HepG2 (cell line): ENCODE data around the gene ISCA1. TPM values are rescaled to one million over a fixed set of nuclear protein-coding genes. Genes with fewer than 3 reads are reported as not detected.

Source experiments
- GATA4 ChIP-seq: sonication (generic); IDR thresholded peaks from 2 replicates; pipeline ENCODE4 v1.6.1; 2016; ENCODE audit warnings: antibody characterized with exemption, low read depth, borderline replicate concordance
- JARID2 ChIP-seq: sonication (generic); formaldehyde crosslinking; IDR thresholded peaks from 2 replicates; pipeline ENCODE4 v1.8.1; 2023; ENCODE audit warnings: missing genetic modification reagents, inconsistent platforms; ENCODE audit not compliant: insufficient replicate concordance
- KAT7 ChIP-seq: IDR thresholded peaks from 2 replicates; pipeline ENCODE4 v1.6.1; 2018; ENCODE audit warnings: borderline replicate concordance, missing compliant biosample characterization
- KLF9 ChIP-seq: IDR thresholded peaks from 2 replicates; pipeline ENCODE4 v1.6.1; 2016; ENCODE audit warnings: low read depth
- NFIB ChIP-seq: sonication (generic); formaldehyde crosslinking; IDR thresholded peaks from 2 replicates; pipeline ENCODE4 v1.9.0; 2021; ENCODE audit warnings: missing genetic modification reagents, mild to moderate bottlenecking, borderline replicate concordance
- POLR2A ChIP-seq, 2 experiments: IDR thresholded peaks; 2 replicates each; pipeline ENCODE4 v1.6.1; 2011; ENCODE audit warnings: low read depth in 2 of 2, low read length in 2 of 2, mild to moderate bottlenecking in 1 of 2, moderate library complexity in 1 of 2; ENCODE audit not compliant: insufficient read depth in 1 of 2
- POLR2G ChIP-seq: fragments of 200-400 bp; formaldehyde crosslinking; IDR thresholded peaks from 2 replicates; pipeline ENCODE4 v1.6.1; 2018; ENCODE audit warnings: mild to moderate bottlenecking, low read depth, low read length, moderate library complexity
- SMAD9 ChIP-seq: sonication (generic); formaldehyde crosslinking; IDR thresholded peaks from 2 replicates; pipeline ENCODE4 v1.5.1; 2020; ENCODE audit warnings: mild to moderate bottlenecking, missing genetic modification reagents
- SP1 ChIP-seq, 2 experiments: fragments of 450-650 bp in 1 of 2; sonication (generic) in 1 of 2; formaldehyde crosslinking in 1 of 2; IDR thresholded peaks; 2 replicates each; pipeline versions ENCODE4 v1.4.0 to v1.6.1; 2016 to 2020; ENCODE audit warnings: missing genetic modification reagents in 1 of 2
- ZNF3 ChIP-seq: IDR thresholded peaks from 2 replicates; pipeline ENCODE4 v1.7.0; 2017; ENCODE audit warnings: inconsistent platforms
- ZNF883 ChIP-seq: sonication (generic); formaldehyde crosslinking; IDR thresholded peaks from 2 replicates; pipeline ENCODE4 v1.5.1; 2020; ENCODE audit warnings: mild to moderate bottlenecking, missing genetic modification reagents; ENCODE audit errors: not compliant biosample characterization
- ZSCAN31 ChIP-seq: sonication (generic); formaldehyde crosslinking; IDR thresholded peaks from 2 replicates; pipeline ENCODE4 v1.5.0; 2020; ENCODE audit warnings: low read depth, mild to moderate bottlenecking, missing genetic modification reagents
- polyA plus RNA-seq, 8 experiments: library from polyadenylated mRNA; depleted of rRNA in 3 of 8; stranded (reverse) in 7 of 8; unstranded in 1 of 8; fragments of >200 nt; fragmentation: Illumina TruSeq in 4 of 8; extraction: Trizol in 4 of 8; gene quantifications; 2 replicates each; pipeline versions ENCODE4 v1.2.1 to v1.2.3, GENCODE V29; 2011 to 2016; ENCODE audit warnings: low read depth in 4 of 8, missing spikeins in 1 of 8, mixed read lengths in 1 of 8; ENCODE audit not compliant: insufficient read depth in 1 of 8
- total RNA-seq, 5 experiments: library from RNA; depleted of rRNA; stranded (reverse); fragments of >200 nt; fragmentation: Illumina TruSeq; extraction: Trizol; gene quantifications; 2 replicates each; pipeline ENCODE4 v1.2.3, GENCODE V29; 2016; ENCODE audit warnings: low read depth in 1 of 5
- TF ChIP-seq, protein P1 (sequence below): sonication (generic); formaldehyde crosslinking; IDR thresholded peaks from 2 replicates; pipeline ENCODE4 v1.8.1; 2022; ENCODE audit warnings: low read depth, mild to moderate bottlenecking, missing genetic modification reagents
- TF ChIP-seq, protein P2 (sequence below): sonication (generic); formaldehyde crosslinking; IDR thresholded peaks from 2 replicates; pipeline ENCODE4 v1.5.1; 2020; ENCODE audit warnings: missing genetic modification reagents, mild to moderate bottlenecking, borderline replicate concordance
- TF ChIP-seq, protein P3 (sequence below): fragments of 450-650 bp; IDR thresholded peaks from 2 replicates; pipeline ENCODE4 v1.6.1; 2017; ENCODE audit warnings: mild to moderate bottlenecking
- TF ChIP-seq, protein P4 (sequence below): sonication (generic); formaldehyde crosslinking; IDR thresholded peaks from 2 replicates; pipeline ENCODE4 v1.4.0; 2020; ENCODE audit warnings: missing genetic modification reagents, borderline replicate concordance
- TF ChIP-seq, protein P5 (sequence below): sonication (generic); formaldehyde crosslinking; IDR thresholded peaks from 2 replicates; pipeline ENCODE4 v1.4.0; 2020; ENCODE audit warnings: missing genetic modification reagents

The ISCA1 gene
- total and polyA plus RNA-seq, 2 of the 13 experiments (the other 11 are each of a cell fraction or from before 2014, with no cell fraction given), result 29.2 to 40.9 TPM

DNA sequence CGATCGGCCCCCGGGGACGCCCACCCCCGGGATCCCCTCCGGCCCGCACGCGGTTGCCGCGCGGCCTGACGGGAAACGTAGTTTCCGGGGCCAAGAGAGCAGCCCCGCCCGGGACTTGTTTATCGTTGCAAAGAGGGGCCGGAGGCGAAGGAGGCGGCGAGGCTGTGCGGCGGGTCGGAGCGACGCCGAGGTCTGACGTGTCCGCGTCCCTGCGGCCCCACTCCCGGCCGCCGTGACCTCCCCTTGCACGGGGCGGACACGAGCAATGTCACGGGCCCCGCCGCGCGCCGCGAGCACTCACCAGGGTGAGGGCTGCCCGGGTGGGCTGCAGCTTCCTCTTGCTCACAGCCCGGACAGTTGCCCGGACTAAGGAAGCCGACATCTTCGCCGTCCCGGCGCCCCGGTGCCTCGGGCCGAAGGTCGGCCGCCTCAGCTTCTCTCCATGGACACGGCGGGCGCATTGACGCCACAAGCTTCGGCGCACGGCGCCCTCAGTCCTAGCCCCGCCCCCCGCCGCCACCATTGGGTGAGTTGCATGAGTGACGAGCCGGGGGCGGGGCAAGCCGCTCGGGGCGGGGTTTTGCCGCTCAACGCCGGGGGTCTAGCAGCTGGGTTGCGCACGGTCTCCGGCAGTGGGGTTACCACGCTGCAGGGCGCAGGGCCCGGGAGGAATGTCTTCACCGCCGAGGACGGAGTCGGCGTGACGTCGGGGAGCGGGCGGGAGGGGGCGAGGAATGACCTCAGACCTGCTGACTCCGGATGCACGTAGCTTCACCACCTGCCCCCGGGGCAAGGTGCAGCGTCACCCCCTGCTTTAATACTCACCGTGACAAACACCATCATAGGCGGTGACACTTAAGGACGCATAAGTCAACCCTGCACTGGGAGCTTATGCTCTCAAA is at the start of gene ISCA1 (continued):
- TF ChIP-seq, protein P1, sequence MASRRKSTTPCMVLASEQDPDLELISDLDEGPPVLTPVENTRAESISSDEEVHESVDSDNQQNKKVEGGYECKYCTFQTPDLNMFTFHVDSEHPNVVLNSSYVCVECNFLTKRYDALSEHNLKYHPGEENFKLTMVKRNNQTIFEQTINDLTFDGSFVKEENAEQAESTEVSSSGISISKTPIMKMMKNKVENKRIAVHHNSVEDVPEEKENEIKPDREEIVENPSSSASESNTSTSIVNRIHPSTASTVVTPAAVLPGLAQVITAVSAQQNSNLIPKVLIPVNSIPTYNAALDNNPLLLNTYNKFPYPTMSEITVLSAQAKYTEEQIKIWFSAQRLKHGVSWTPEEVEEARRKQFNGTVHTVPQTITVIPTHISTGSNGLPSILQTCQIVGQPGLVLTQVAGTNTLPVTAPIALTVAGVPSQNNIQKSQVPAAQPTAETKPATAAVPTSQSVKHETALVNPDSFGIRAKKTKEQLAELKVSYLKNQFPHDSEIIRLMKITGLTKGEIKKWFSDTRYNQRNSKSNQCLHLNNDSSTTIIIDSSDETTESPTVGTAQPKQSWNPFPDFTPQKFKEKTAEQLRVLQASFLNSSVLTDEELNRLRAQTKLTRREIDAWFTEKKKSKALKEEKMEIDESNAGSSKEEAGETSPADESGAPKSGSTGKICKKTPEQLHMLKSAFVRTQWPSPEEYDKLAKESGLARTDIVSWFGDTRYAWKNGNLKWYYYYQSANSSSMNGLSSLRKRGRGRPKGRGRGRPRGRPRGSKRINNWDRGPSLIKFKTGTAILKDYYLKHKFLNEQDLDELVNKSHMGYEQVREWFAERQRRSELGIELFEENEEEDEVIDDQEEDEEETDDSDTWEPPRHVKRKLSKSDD (CRISPR knock-in tag), result peak; percentile 93
- TF ChIP-seq SMAD9 (0 out of 2 replicates have a peak, but pooled peaks have one; percentile 26), POLR2G (peak; percentile 92), JARID2 (CRISPR knock-in tag) (no peak), POLR2A (IDR thresholded peaks at IDR 0.05; ENCODE audit: insufficient read depth in 1 of 2, low read depth in 2 of 2, low read length in 2 of 2) (peak; percentile 81 to 87), KLF9 (no peak), ZNF883 (CRISPR knock-in tag) (no peak), ZNF3 (CRISPR knock-in tag) (no peak), KAT7 (CRISPR knock-in tag) (no peak; the same call in 1 of the 2 replicates), GATA4 (no peak), SP1 (IDR thresholded peaks at IDR 0.05) (no peak), SP1 (CRISPR knock-in tag; IDR thresholded peaks at IDR 0.05) (peak; percentile 87), NFIB (no peak), ZSCAN31 (CRISPR knock-in tag) (peak; percentile 89)
- TF ChIP-seq, protein P2, sequence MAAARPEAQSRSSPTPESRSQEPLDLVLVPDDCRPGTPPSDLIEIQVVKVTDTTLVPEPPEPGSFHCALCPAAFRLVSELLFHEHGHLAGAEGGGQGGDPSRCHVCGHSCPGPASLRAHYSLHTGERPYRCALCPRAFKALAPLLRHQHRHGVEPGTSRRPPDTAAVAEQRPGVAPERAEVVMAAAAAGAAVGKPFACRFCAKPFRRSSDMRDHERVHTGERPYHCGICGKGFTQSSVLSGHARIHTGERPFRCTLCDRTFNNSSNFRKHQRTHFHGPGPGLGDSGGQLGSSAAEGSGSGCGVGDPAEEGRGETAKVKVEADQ (CRISPR knock-in tag), result peak; percentile 59; the same call in 1 of the 2 replicates
- TF ChIP-seq, protein P3, sequence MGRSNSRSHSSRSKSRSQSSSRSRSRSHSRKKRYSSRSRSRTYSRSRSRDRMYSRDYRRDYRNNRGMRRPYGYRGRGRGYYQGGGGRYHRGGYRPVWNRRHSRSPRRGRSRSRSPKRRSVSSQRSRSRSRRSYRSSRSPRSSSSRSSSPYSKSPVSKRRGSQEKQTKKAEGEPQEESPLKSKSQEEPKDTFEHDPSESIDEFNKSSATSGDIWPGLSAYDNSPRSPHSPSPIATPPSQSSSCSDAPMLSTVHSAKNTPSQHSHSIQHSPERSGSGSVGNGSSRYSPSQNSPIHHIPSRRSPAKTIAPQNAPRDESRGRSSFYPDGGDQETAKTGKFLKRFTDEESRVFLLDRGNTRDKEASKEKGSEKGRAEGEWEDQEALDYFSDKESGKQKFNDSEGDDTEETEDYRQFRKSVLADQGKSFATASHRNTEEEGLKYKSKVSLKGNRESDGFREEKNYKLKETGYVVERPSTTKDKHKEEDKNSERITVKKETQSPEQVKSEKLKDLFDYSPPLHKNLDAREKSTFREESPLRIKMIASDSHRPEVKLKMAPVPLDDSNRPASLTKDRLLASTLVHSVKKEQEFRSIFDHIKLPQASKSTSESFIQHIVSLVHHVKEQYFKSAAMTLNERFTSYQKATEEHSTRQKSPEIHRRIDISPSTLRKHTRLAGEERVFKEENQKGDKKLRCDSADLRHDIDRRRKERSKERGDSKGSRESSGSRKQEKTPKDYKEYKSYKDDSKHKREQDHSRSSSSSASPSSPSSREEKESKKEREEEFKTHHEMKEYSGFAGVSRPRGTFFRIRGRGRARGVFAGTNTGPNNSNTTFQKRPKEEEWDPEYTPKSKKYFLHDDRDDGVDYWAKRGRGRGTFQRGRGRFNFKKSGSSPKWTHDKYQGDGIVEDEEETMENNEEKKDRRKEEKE, result no peak
- TF ChIP-seq, protein P4, sequence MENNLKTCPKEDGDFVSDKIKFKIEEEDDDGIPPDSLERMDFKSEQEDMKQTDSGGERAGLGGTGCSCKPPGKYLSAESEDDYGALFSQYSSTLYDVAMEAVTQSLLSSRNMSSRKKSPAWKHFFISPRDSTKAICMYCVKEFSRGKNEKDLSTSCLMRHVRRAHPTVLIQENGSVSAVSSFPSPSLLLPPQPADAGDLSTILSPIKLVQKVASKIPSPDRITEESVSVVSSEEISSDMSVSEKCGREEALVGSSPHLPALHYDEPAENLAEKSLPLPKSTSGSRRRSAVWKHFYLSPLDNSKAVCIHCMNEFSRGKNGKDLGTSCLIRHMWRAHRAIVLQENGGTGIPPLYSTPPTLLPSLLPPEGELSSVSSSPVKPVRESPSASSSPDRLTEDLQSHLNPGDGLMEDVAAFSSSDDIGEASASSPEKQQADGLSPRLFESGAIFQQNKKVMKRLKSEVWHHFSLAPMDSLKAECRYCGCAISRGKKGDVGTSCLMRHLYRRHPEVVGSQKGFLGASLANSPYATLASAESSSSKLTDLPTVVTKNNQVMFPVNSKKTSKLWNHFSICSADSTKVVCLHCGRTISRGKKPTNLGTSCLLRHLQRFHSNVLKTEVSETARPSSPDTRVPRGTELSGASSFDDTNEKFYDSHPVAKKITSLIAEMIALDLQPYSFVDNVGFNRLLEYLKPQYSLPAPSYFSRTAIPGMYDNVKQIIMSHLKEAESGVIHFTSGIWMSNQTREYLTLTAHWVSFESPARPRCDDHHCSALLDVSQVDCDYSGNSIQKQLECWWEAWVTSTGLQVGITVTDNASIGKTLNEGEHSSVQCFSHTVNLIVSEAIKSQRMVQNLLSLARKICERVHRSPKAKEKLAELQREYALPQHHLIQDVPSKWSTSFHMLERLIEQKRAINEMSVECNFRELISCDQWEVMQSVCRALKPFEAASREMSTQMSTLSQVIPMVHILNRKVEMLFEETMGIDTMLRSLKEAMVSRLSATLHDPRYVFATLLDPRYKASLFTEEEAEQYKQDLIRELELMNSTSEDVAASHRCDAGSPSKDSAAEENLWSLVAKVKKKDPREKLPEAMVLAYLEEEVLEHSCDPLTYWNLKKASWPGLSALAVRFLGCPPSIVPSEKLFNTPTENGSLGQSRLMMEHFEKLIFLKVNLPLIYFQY, result no peak
- TF ChIP-seq, protein P5, sequence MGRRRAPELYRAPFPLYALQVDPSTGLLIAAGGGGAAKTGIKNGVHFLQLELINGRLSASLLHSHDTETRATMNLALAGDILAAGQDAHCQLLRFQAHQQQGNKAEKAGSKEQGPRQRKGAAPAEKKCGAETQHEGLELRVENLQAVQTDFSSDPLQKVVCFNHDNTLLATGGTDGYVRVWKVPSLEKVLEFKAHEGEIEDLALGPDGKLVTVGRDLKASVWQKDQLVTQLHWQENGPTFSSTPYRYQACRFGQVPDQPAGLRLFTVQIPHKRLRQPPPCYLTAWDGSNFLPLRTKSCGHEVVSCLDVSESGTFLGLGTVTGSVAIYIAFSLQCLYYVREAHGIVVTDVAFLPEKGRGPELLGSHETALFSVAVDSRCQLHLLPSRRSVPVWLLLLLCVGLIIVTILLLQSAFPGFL (CRISPR knock-in tag), result no peak
